ENCODE results near the gene FOXO6.

GRCh38 chr1:41390573-41390972 lies 29.3 kb downstream of the FOXO6 start:
- TF ChIP-seq NR2C2 (CRISPR knock-in tag; IDR thresholded peaks at IDR 0.05; ENCODE audit: borderline replicate concordance) = no peak
- TF ChIP-seq ERF (CRISPR knock-in tag; IDR thresholded peaks at IDR 0.05) = no peak
- no peak for TF ChIP-seq ZNF350 (CRISPR knock-in tag; IDR thresholded peaks at IDR 0.05; ENCODE audit: borderline replicate concordance, low read depth)
- no peak for TF ChIP-seq MTF2 (CRISPR knock-in tag; IDR thresholded peaks at IDR 0.05; ENCODE audit: borderline replicate concordance)
- no peak for TF ChIP-seq POLR2AphosphoS5 (IDR thresholded peaks at IDR 0.05; ENCODE audit: low read depth, low read length)
- no peak for TF ChIP-seq ZNF670 (CRISPR knock-in tag; IDR thresholded peaks at IDR 0.05; ENCODE audit: borderline replicate concordance)
- TF ChIP-seq ESRRA (CRISPR knock-in tag; IDR thresholded peaks at IDR 0.05; ENCODE audit: low read depth) = no peak
- no peak for TF ChIP-seq ZNF138 (CRISPR knock-in tag; IDR thresholded peaks at IDR 0.05; ENCODE audit: low read depth)
- TF ChIP-seq RAD21 (CRISPR knock-in tag; IDR thresholded peaks at IDR 0.05) = no peak
- TF ChIP-seq SMC3 (IDR thresholded peaks at IDR 0.05; ENCODE audit: low read length) = no peak
- no peak for TF ChIP-seq MAFK (conservative IDR thresholded peaks at IDR 0.05 in 1 of 2, IDR thresholded peaks at IDR 0.05 in 1 of 2; ENCODE audit: low read length in 2 of 2)
- TF ChIP-seq MTF1 (CRISPR knock-in tag; IDR thresholded peaks at IDR 0.05) = no peak

Measured in HepG2 (cell line).